Stimulated activated CD4-positive, alpha-beta T cell treated with anti-CD3 and anti-CD28 coated beads, Interleukin-1b, Interleukin-23, amount 100 ng/mL, for 1 hour (primary cell): ENCODE results near the gene RXRB.
"Not testable (repeated sequence)": the region's sequence is repeated elsewhere in the genome, so short reads cannot be mapped to it uniquely, and the experiment has no call there.

Source experiments
- DNase-seq, 2 donors: peaks; one replicate each; pipeline ENCODE4 v3.0.0-alpha.2; 2020; ENCODE audit warnings: low read depth in 2 of 2

Gene RXRB

GRCh38 chr6:33163540-33163939 is 36.9 kb downstream of the RXRB start:
- DNase-seq = no peak

- peak; percentile 64 to 75 for DNase-seq
These were observed 38.8 kb downstream of the RXRB start for GRCh38 chr6:33161354-33162331.

- no peak for DNase-seq
These were observed 39.6 kb downstream of the RXRB start for GRCh38 chr6:33160728-33161344.

GRCh38 chr6:33160096-33160495 is 40.4 kb downstream of the RXRB start:
- no peak for DNase-seq

- DNase-seq = no peak
These were observed 43.5 kb downstream of the RXRB start for GRCh38 chr6:33156964-33157363.

- no peak for DNase-seq
These were observed 43.9 kb downstream of the RXRB start for GRCh38 chr6:33156561-33156960.

GRCh38 chr6:33154349-33154748 is 46.1 kb downstream of the RXRB start:
- no peak for DNase-seq

- no peak for DNase-seq
These were observed 49.4 kb downstream of the RXRB start for GRCh38 chr6:33151050-33151449.

GRCh38 chr6:33150560-33150959 is 49.9 kb downstream of the RXRB start:
- not testable (repeated sequence) for DNase-seq

- no peak for DNase-seq
These were observed 52.4 kb downstream of the RXRB start for GRCh38 chr6:33147807-33148666.

GRCh38 chr6:33144373-33144772 is 56.1 kb downstream of the RXRB start:
- no peak for DNase-seq
